Esophagus muscularis mucosa (tissue), 3 donors: ENCODE measurements around the gene SLC24A3.

ENCODE experiments used
- POLR2A ChIP-seq: fragments of 450-650 bp; IDR thresholded peaks from one replicate; pipeline ENCODE4 v1.6.1; 2017; ENCODE audit warnings: antibody characterized with exemption, moderate library complexity, mild to moderate bottlenecking, low read depth
- POLR2AphosphoS5 ChIP-seq, 2 donors: sonication (generic); formaldehyde crosslinking; IDR thresholded peaks; one replicate each; pipeline ENCODE4 v1.6.1; 2017; ENCODE audit warnings: antibody characterized with exemption in 2 of 2
- TF ChIP-seq, protein P1 (sequence below), 3 experiments: fragments of 200-600 bp in 2 of 3; fragments of 450-650 bp in 1 of 3; sonication (generic) in 2 of 3; IDR thresholded peaks; one replicate each; pipeline ENCODE4 v1.5.1; 2017 to 2019; ENCODE audit warnings: antibody characterized with exemption in 3 of 3, mild to moderate bottlenecking in 2 of 3, moderate library complexity in 1 of 3

DNA sequence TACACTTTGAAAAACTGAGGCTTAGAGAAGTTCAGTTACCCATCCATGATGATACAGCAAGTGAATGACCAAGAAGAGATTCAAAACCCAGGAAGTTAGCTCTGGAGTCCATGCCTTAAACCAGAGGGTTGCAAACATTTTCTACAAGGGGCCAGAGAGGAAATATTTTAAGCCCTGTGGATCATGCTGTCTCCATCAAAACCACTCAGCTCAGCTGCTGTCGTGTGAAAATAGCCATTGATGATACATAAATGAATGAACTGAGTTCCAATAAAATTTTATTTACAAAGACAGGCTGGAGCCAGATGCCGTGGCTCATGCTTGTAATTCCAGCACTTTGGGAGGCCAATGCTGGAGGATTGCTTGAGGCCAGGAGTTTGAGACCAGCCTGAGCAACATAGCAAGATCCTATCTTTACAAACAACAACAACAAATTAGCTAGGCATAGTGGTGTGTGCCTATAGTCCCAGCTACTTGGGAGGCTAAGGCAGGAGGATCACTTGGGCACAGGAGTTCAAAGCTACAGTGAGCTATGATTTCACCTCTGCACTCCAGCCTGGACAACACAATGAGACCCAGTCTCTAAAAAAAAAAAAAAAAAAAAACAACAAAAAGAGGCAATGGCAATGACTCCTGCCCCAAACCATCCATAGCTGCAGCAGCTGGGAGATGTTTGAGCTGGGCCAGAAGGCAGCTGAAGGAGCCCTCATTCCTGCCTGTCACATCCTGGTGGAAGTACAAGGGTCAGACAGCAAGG lies 501.6 kb downstream of the SLC24A3 start:
- TF ChIP-seq, protein P1, sequence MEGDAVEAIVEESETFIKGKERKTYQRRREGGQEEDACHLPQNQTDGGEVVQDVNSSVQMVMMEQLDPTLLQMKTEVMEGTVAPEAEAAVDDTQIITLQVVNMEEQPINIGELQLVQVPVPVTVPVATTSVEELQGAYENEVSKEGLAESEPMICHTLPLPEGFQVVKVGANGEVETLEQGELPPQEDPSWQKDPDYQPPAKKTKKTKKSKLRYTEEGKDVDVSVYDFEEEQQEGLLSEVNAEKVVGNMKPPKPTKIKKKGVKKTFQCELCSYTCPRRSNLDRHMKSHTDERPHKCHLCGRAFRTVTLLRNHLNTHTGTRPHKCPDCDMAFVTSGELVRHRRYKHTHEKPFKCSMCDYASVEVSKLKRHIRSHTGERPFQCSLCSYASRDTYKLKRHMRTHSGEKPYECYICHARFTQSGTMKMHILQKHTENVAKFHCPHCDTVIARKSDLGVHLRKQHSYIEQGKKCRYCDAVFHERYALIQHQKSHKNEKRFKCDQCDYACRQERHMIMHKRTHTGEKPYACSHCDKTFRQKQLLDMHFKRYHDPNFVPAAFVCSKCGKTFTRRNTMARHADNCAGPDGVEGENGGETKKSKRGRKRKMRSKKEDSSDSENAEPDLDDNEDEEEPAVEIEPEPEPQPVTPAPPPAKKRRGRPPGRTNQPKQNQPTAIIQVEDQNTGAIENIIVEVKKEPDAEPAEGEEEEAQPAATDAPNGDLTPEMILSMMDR (IDR thresholded peaks at IDR 0.05) = no peak
- TF ChIP-seq POLR2A = no peak
- no peak for TF ChIP-seq POLR2AphosphoS5 (IDR thresholded peaks at IDR 0.05)
